ENCODE data around the gene SERPINB6. TPM values are rescaled to one million over a fixed set of nuclear protein-coding genes. Genes with fewer than 3 reads are reported as not detected.

The SERPINB6 gene
- total RNA-seq, 1 experiment from 2014 or later: 60.9 TPM

DNA sequence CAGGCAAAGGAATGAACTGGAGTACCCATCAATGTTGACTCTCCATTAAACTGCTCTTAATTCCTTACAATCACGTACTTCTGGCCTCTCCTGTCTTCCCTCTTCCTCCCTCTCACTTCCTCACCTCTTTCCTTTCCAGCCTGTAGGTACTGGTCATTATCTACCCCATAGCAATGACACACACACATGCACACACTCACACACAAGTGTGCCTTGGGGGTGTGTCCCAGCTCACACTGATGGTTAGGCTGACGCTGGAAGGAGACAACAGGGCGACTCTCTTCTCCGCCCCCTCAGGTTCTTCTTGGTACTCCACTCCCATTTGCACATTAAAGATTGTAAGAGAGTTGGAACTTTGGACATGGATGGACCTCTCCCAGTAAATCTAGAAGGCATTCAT lies 54.3 kb downstream of the SERPINB6 start:
- Mint-ChIP-seq H3K4me3 (ENCODE audit: low read depth, unreplicated experiment) (no peak overlapping the region), H3K9me3 (ENCODE audit: low read depth, unreplicated experiment) (peaks cover 3% of the 10 kb centered on the region), H3K4me1 (ENCODE audit: low read depth, unreplicated experiment) (peaks cover 27% of the 10 kb centered on the region), H3K36me3 (ENCODE audit: insufficient read depth, unreplicated experiment) (no peaks in the 10 kb centered on the region), H3K27ac (ENCODE audit: unreplicated experiment) (no peak overlapping the region), H3K27me3 (ENCODE audit: unreplicated experiment) (no peaks in the 10 kb centered on the region)
- TF ChIP-seq, protein P1, sequence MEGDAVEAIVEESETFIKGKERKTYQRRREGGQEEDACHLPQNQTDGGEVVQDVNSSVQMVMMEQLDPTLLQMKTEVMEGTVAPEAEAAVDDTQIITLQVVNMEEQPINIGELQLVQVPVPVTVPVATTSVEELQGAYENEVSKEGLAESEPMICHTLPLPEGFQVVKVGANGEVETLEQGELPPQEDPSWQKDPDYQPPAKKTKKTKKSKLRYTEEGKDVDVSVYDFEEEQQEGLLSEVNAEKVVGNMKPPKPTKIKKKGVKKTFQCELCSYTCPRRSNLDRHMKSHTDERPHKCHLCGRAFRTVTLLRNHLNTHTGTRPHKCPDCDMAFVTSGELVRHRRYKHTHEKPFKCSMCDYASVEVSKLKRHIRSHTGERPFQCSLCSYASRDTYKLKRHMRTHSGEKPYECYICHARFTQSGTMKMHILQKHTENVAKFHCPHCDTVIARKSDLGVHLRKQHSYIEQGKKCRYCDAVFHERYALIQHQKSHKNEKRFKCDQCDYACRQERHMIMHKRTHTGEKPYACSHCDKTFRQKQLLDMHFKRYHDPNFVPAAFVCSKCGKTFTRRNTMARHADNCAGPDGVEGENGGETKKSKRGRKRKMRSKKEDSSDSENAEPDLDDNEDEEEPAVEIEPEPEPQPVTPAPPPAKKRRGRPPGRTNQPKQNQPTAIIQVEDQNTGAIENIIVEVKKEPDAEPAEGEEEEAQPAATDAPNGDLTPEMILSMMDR (IDR thresholded peaks at IDR 0.05; ENCODE audit: unreplicated experiment): no peak
- DNase-seq: no peak
- CTCF ChIA-PET: no interaction called here
- BruUV-seq (replicated peaks): no TSS peak
- intact Hi-C loops (cut with micrococcal nuclease; ENCODE audit: unreplicated experiment): no loop called here

DNA sequence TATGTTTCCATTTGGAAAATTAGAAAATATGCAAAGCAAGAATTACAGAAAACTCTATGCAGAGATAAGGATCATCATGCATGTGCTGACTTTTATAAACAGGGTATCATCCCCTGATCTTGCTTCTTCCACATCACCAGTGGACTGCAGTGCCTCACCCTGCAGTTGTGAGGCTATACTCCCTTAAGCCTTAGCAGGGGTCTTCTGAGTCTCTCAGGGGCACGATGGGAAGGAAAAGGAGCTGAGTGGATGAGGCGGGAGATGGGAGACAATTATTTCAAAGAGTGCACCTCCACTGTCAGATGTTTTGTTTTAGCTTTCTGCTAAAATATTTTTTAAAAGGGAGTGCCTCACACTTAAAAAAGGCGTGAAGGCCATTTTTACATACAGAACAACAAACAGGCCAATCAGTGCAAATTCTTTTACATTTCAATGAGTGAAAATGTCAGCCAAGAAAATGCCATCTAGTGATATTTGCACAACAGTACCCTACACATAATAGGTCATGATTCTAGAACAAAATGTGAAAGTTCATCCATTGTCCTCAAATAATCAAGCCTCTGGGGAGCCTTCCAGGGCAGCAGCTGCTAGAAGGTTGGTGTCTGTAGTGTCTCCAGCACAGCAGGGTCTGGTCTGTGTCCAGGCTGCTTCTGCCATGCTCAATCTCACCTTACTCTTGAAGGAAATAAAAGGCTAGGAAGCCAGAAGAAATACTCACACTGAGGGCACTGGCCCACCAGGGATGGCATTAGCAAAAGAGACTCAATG lies 55.0 kb downstream of the SERPINB6 start:
- no peak overlapping the region for H3K27ac Mint-ChIP-seq (ENCODE audit: unreplicated experiment)
- H3K27me3 Mint-ChIP-seq (ENCODE audit: unreplicated experiment): no peaks in the 10 kb centered on the region
- intact Hi-C loops (cut with micrococcal nuclease; ENCODE audit: unreplicated experiment): no loop called here
- H3K9me3 Mint-ChIP-seq (ENCODE audit: low read depth, unreplicated experiment): peaks cover 3% of the 10 kb centered on the region
- no peaks in the 10 kb centered on the region for H3K36me3 Mint-ChIP-seq (ENCODE audit: insufficient read depth, unreplicated experiment)
- H3K4me1 Mint-ChIP-seq (ENCODE audit: low read depth, unreplicated experiment): peaks cover 20% of the 10 kb centered on the region
- no TSS peak for BruUV-seq (replicated peaks)
- DNase-seq: no peak
- TF ChIP-seq, protein P1 (IDR thresholded peaks at IDR 0.05; ENCODE audit: unreplicated experiment): no peak
- H3K4me3 Mint-ChIP-seq (ENCODE audit: low read depth, unreplicated experiment): no peak overlapping the region
- CTCF ChIA-PET: no interaction called here

DNA sequence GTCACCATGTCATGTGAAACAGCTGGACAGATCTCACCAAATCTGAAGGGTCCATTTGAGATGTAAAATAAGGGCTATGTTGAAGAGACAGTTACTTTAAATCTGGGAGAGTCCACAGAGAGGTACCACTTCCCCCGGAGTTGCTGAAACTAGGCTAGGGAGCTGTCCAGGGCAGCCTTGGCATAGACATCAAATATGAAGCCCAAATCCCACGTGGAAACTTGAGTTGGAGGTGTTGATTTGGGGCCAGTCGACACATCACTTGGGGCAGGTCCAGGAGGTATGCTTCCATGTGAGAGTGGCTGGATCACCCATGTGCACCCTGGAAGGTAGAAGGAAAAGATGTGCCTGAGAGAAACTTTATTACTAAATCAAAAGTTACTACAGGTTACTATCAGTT lies 56.2 kb downstream of the SERPINB6 start:
- intact Hi-C loops (cut with micrococcal nuclease; ENCODE audit: unreplicated experiment): no loop called here
- no peak overlapping the region for H3K27ac Mint-ChIP-seq (ENCODE audit: unreplicated experiment)
- CTCF ChIA-PET: interaction anchor here (0.6 kb wide), 1 partner anchor 26 kb away, joined by 3 read pairs; no protein-coding TSS in a partner anchor
- TF ChIP-seq, protein P1 (IDR thresholded peaks at IDR 0.05; ENCODE audit: unreplicated experiment): no peak
- no peaks in the 10 kb centered on the region for H3K27me3 Mint-ChIP-seq (ENCODE audit: unreplicated experiment)
- H3K4me3 Mint-ChIP-seq (ENCODE audit: low read depth, unreplicated experiment): no peak overlapping the region
- no peaks in the 10 kb centered on the region for H3K36me3 Mint-ChIP-seq (ENCODE audit: insufficient read depth, unreplicated experiment)
- DNase-seq: no peak
- BruUV-seq (replicated peaks): no TSS peak
- peaks cover 3% of the 10 kb centered on the region for H3K9me3 Mint-ChIP-seq (ENCODE audit: low read depth, unreplicated experiment)
- peaks cover 18% of the 10 kb centered on the region for H3K4me1 Mint-ChIP-seq (ENCODE audit: low read depth, unreplicated experiment)

DNA sequence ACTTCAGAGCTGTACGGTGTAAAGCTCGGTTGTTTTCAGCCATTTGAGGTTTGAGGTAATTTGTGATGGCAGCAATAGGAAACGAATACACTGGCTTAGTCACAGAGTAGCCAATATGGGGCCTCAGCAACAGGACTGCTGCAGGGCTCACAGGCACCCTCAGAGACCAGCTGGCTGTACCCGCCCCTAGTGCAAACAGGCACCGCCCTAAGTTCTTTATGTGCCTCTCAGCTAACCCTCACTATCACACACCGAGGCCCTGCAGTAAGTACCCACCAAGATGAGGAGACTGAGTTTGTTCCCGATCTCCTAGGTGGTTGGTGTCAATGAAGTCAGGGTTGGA lies 57.1 kb downstream of the SERPINB6 start:
- intact Hi-C loops (cut with micrococcal nuclease; ENCODE audit: unreplicated experiment): loop anchor here (5.0 kb wide), 1 partner anchor 122 kb away; no protein-coding TSS in a partner anchor

More for the DNA sequence above, 57.1 kb downstream of the SERPINB6 start:
- Mint-ChIP-seq H3K9me3 (ENCODE audit: low read depth, unreplicated experiment) (peaks cover 1% of the 10 kb centered on the region), H3K4me3 (ENCODE audit: low read depth, unreplicated experiment) (no peak overlapping the region), H3K27me3 (ENCODE audit: unreplicated experiment) (no peaks in the 10 kb centered on the region), H3K27ac (ENCODE audit: unreplicated experiment) (no peak overlapping the region), H3K4me1 (ENCODE audit: low read depth, unreplicated experiment) (peaks cover 22% of the 10 kb centered on the region), H3K36me3 (ENCODE audit: insufficient read depth, unreplicated experiment) (no peaks in the 10 kb centered on the region)
- CTCF ChIA-PET: interaction anchor here (0.6 kb wide), 1 partner anchor 26 kb away, joined by 3 read pairs; no protein-coding TSS in a partner anchor
- no peak for DNase-seq
- TF ChIP-seq, protein P1 (IDR thresholded peaks at IDR 0.05; ENCODE audit: unreplicated experiment): no peak
- no TSS peak for BruUV-seq (replicated peaks)
